ENCODE data around the gene SMARCC2.
"Not testable (repeated sequence)": the region's sequence is repeated elsewhere in the genome, so short reads cannot be mapped to it uniquely, and the experiment has no call there.

The SMARCC2 gene

DNA sequence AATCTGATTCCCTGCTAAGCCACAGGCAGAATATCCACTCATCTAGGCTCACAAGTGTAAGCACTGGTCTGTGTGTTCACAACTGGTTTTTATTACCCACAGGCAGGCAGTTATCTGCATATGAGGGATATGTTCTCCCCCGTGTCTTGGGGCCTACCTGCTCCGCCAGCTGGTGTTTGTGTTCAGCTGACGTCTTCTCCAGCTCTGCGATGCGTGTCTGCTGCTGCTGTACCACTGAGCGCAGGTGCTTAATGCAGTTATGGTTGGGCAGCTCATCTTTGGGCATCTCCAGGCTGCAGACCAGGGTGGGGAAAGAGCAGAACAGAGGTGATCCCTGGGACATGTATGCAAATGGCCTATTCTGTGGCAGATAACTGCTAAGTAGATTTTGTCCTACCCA lies 18.7 kb upstream of the SMARCC2 start:
- H3K4me1 ChIP-seq (ENCODE audit: control insufficient read depth, insufficient read depth, low read length): no peaks in the 10 kb centered on the region
- H3K27ac ChIP-seq (ENCODE audit: low read depth, low read length): no peak overlapping the region
- no peak overlapping the region for H3K4me3 ChIP-seq (ENCODE audit: low read depth, low read length)
- peaks cover 79% of the 10 kb centered on the region for H3K36me3 ChIP-seq (ENCODE audit: control insufficient read depth, insufficient read depth, low read length)
- H3K9ac ChIP-seq (ENCODE audit: low read depth, low read length): no peak overlapping the region
- no peaks in the 10 kb centered on the region for H3K9me3 ChIP-seq (ENCODE audit: control insufficient read depth, insufficient read depth, low read length)
- H3K27me3 ChIP-seq (ENCODE audit: control insufficient read depth, insufficient read depth, low read length): no peaks in the 10 kb centered on the region

GRCh38 chr12:56206452-56207166 lies 17.3 kb upstream of the SMARCC2 start:
- H3K36me3 ChIP-seq (ENCODE audit: control insufficient read depth, insufficient read depth, low read length): peaks cover 66% of the 10 kb centered on the region
- no peak overlapping the region for H3K9ac ChIP-seq (ENCODE audit: low read depth, low read length)
- no peaks in the 10 kb centered on the region for H3K27me3 ChIP-seq (ENCODE audit: control insufficient read depth, insufficient read depth, low read length)
- no peaks in the 10 kb centered on the region for H3K4me1 ChIP-seq (ENCODE audit: control insufficient read depth, insufficient read depth, low read length)
- H3K4me3 ChIP-seq (ENCODE audit: low read depth, low read length): no peak overlapping the region
- H3K9me3 ChIP-seq (ENCODE audit: control insufficient read depth, insufficient read depth, low read length): no peaks in the 10 kb centered on the region
- H3K27ac ChIP-seq (ENCODE audit: low read depth, low read length): no peak overlapping the region

- no peaks in the 10 kb centered on the region for H3K4me1 ChIP-seq (ENCODE audit: control insufficient read depth, insufficient read depth, low read length)
- H3K36me3 ChIP-seq (ENCODE audit: control insufficient read depth, insufficient read depth, low read length): peaks cover 55% of the 10 kb centered on the region
Measured at GRCh38 chr12:56205445-56205844, 16.2 kb upstream of the SMARCC2 start.

GRCh38 chr12:56204275-56204674 lies 15.0 kb upstream of the SMARCC2 start:
- Histone ChIP-seq H3K4me1 (ENCODE audit: control insufficient read depth, insufficient read depth, low read length) (no peaks in the 10 kb centered on the region), H3K27ac (ENCODE audit: low read depth, low read length) (no peak overlapping the region), H3K36me3 (ENCODE audit: control insufficient read depth, insufficient read depth, low read length) (peaks cover 46% of the 10 kb centered on the region), H3K9me3 (ENCODE audit: control insufficient read depth, insufficient read depth, low read length) (no peaks in the 10 kb centered on the region), H3K9ac (ENCODE audit: low read depth, low read length) (no peak overlapping the region), H3K27me3 (ENCODE audit: control insufficient read depth, insufficient read depth, low read length) (no peaks in the 10 kb centered on the region), H3K4me3 (ENCODE audit: low read depth, low read length) (no peak overlapping the region)

More at GRCh38 chr12:56205445-56205844, 16.2 kb upstream of the SMARCC2 start:
- H3K27ac ChIP-seq (ENCODE audit: low read depth, low read length): no peak overlapping the region
- no peak overlapping the region for H3K9ac ChIP-seq (ENCODE audit: low read depth, low read length)
- no peaks in the 10 kb centered on the region for H3K27me3 ChIP-seq (ENCODE audit: control insufficient read depth, insufficient read depth, low read length)
- no peak overlapping the region for H3K4me3 ChIP-seq (ENCODE audit: low read depth, low read length)
- H3K9me3 ChIP-seq (ENCODE audit: control insufficient read depth, insufficient read depth, low read length): no peaks in the 10 kb centered on the region

GRCh38 chr12:56202838-56203237 lies 13.6 kb upstream of the SMARCC2 start:
- Histone ChIP-seq H3K27ac (ENCODE audit: low read depth, low read length) (no peak overlapping the region), H3K9me3 (ENCODE audit: control insufficient read depth, insufficient read depth, low read length) (no peaks in the 10 kb centered on the region)

DNA sequence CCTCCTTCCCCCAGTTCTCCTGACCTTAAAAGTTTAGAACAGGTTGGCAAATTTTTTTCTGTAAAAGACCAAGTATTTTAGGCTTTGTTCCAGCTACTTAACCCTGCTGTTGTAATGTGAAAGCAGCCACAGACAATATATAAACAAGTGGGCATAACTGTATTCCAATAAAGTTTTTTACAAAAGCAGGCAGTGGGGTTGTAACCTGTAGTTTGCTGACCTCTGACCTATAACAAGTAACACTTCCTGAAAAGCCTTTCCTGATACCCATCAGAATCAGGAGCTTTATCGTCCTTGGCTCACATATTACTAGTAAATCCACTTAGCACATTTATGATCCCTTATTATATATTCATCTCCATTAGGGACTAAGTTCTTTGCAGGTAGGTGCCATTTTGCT lies 13.1 kb upstream of the SMARCC2 start:
- no peak overlapping the region for H3K9ac ChIP-seq (ENCODE audit: low read depth, low read length)
- peaks cover 32% of the 10 kb centered on the region for H3K36me3 ChIP-seq (ENCODE audit: control insufficient read depth, insufficient read depth, low read length)
- H3K4me3 ChIP-seq (ENCODE audit: low read depth, low read length): no peak overlapping the region
- no peaks in the 10 kb centered on the region for H3K27me3 ChIP-seq (ENCODE audit: control insufficient read depth, insufficient read depth, low read length)
- no peak overlapping the region for H3K27ac ChIP-seq (ENCODE audit: low read depth, low read length)
- peaks cover 7% of the 10 kb centered on the region; the same call in 1 of the 2 replicates for H3K4me1 ChIP-seq (ENCODE audit: control insufficient read depth, insufficient read depth, low read length)
- H3K9me3 ChIP-seq (ENCODE audit: control insufficient read depth, insufficient read depth, low read length): no peaks in the 10 kb centered on the region

More at GRCh38 chr12:56202838-56203237, 13.6 kb upstream of the SMARCC2 start:
- no peak overlapping the region for H3K4me3 ChIP-seq (ENCODE audit: low read depth, low read length)
- H3K27me3 ChIP-seq (ENCODE audit: control insufficient read depth, insufficient read depth, low read length): no peaks in the 10 kb centered on the region
- H3K9ac ChIP-seq (ENCODE audit: low read depth, low read length): no peak overlapping the region
- H3K4me1 ChIP-seq (ENCODE audit: control insufficient read depth, insufficient read depth, low read length): peaks cover 7% of the 10 kb centered on the region; the same call in 1 of the 2 replicates
- peaks cover 36% of the 10 kb centered on the region for H3K36me3 ChIP-seq (ENCODE audit: control insufficient read depth, insufficient read depth, low read length)

- H3K27me3 ChIP-seq (ENCODE audit: control insufficient read depth, insufficient read depth, low read length): no peaks in the 10 kb centered on the region
- no peak overlapping the region for H3K27ac ChIP-seq (ENCODE audit: low read depth, low read length)
- H3K36me3 ChIP-seq (ENCODE audit: control insufficient read depth, insufficient read depth, low read length): no peaks in the 10 kb centered on the region
- H3K9me3 ChIP-seq (ENCODE audit: control insufficient read depth, insufficient read depth, low read length): no peaks in the 10 kb centered on the region
- no peak overlapping the region for H3K9ac ChIP-seq (ENCODE audit: low read depth, low read length)
- H3K4me3 ChIP-seq (ENCODE audit: low read depth, low read length): no peak overlapping the region
- H3K4me1 ChIP-seq (ENCODE audit: control insufficient read depth, insufficient read depth, low read length): peaks cover 7% of the 10 kb centered on the region; the same call in 1 of the 2 replicates
Measured at GRCh38 chr12:56198836-56199235, 9.6 kb upstream of the SMARCC2 start.

- H3K27me3 ChIP-seq (ENCODE audit: control insufficient read depth, insufficient read depth, low read length): no peaks in the 10 kb centered on the region
- H3K36me3 ChIP-seq (ENCODE audit: control insufficient read depth, insufficient read depth, low read length): no peaks in the 10 kb centered on the region
- no peaks in the 10 kb centered on the region for H3K9me3 ChIP-seq (ENCODE audit: control insufficient read depth, insufficient read depth, low read length)
- no peak overlapping the region for H3K9ac ChIP-seq (ENCODE audit: low read depth, low read length)
- H3K4me1 ChIP-seq (ENCODE audit: control insufficient read depth, insufficient read depth, low read length): peaks cover 7% of the 10 kb centered on the region; the same call in 1 of the 2 replicates
- no peak overlapping the region for H3K27ac ChIP-seq (ENCODE audit: low read depth, low read length)
- no peak overlapping the region for H3K4me3 ChIP-seq (ENCODE audit: low read depth, low read length)
Measured at GRCh38 chr12:56197921-56198635, 8.8 kb upstream of the SMARCC2 start.

DNA sequence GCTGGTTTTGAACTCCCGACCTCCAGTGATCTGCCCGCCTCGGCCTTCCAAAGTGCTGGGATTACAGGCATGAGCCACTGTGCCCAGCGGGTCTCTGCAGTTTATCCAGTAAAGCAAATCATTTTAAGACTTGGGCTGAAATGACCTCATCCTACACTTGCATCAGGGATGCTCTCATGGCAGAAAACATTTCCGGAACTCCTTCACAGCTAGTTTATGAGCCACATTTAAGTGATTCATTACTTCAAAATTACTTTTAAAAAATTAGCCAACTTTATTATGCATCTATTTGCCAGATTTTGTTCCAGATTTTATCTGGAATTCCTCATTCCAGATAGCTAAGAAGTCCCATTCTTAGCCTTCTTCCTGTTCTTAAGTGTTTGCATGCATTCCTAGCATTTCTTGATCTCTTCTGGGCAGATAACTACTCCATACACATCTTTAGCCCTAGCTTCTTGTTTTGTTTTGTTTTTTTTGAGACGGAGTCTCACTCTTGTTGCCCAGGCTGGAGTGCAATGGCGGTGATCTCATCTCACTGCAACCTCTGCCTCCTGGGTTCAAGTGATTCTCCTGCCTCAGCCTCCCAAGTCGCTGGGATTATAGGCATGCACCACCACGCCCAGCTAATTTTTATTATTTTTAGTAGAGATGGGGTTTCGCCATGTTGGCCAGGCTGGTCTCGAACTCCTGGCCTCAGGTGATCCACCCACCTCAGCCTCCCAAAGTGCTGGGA lies 7.7 kb upstream of the SMARCC2 start:
- not testable (repeated sequence) for H3K27ac ChIP-seq (ENCODE audit: low read depth, low read length); H3K27me3 ChIP-seq (ENCODE audit: control insufficient read depth, insufficient read depth, low read length); H3K9ac ChIP-seq (ENCODE audit: low read depth, low read length); H3K4me1 ChIP-seq (ENCODE audit: control insufficient read depth, insufficient read depth, low read length); H3K36me3 ChIP-seq (ENCODE audit: control insufficient read depth, insufficient read depth, low read length); H3K4me3 ChIP-seq (ENCODE audit: low read depth, low read length); H3K9me3 ChIP-seq (ENCODE audit: control insufficient read depth, insufficient read depth, low read length)

GRCh38 chr12:56193025-56193578 lies 3.8 kb upstream of the SMARCC2 start:
- H3K9ac ChIP-seq (ENCODE audit: low read depth, low read length): no peak overlapping the region
- H3K4me1 ChIP-seq (ENCODE audit: control insufficient read depth, insufficient read depth, low read length): peaks cover 8% of the 10 kb centered on the region
- no peaks in the 10 kb centered on the region for H3K36me3 ChIP-seq (ENCODE audit: control insufficient read depth, insufficient read depth, low read length)
- H3K27ac ChIP-seq (ENCODE audit: low read depth, low read length): no peak overlapping the region
- no peaks in the 10 kb centered on the region for H3K27me3 ChIP-seq (ENCODE audit: control insufficient read depth, insufficient read depth, low read length)
- no peak overlapping the region for H3K4me3 ChIP-seq (ENCODE audit: low read depth, low read length)
- H3K9me3 ChIP-seq (ENCODE audit: control insufficient read depth, insufficient read depth, low read length): no peaks in the 10 kb centered on the region
